H1 (cell line): ENCODE measurements around the gene RFLNA. TPM values are rescaled to one million over a fixed set of nuclear protein-coding genes. Genes with fewer than 3 reads are reported as not detected.

Experiments
- CTCF ChIA-PET: fragments of 300-600 bp; sonication (Branson Sonifier 250); formaldehyde crosslinking; loops from one replicate; lab custom pipeline; 2021; ENCODE audit not compliant: partially characterized antibody; lab: Charles Lee
- POLR2A ChIA-PET: fragments of 300-600 bp; sonication (Branson Sonifier 250); formaldehyde crosslinking; loops from one replicate; lab custom pipeline; 2021; ENCODE audit warnings: inconsistent platforms; ENCODE audit not compliant: partially characterized antibody; lab: Charles Lee
- DNase-seq, 2 experiments: peaks; one replicate each; pipeline versions ENCODE4 v3.0.0 to v3.0.0-alpha.2; 2010 to 2022; ENCODE audit warnings: low spot score in 2 of 2, low read depth in 1 of 2, mixed read lengths in 1 of 2
- FAIRE-seq: peaks from 2 replicates; lab custom pipeline; 2011; peaks lifted over from hg19 to GRCh38; lab: Jason Lieb, UNC
- H2AFZ ChIP-seq: 2 replicates; pipeline ENCODE4 v1.8.1; 2012; ENCODE audit warnings: low read length, inconsistent platforms
- H2AK5ac ChIP-seq: 2 replicates; pipeline ENCODE4 v1.6.1; 2013; ENCODE audit warnings: low read depth, low read length
- H2BK120ac ChIP-seq: replicated peaks from 2 replicates; pipeline ENCODE3; 2013; ENCODE audit warnings: low read depth, low read length, inconsistent platforms
- H2BK12ac ChIP-seq: 2 replicates; pipeline ENCODE4 v1.6.1; 2013; ENCODE audit warnings: low read depth, low read length
- H2BK15ac ChIP-seq: 2 replicates; pipeline ENCODE4 v1.6.1; 2013; ENCODE audit warnings: low read length
- H2BK20ac ChIP-seq: 2 replicates; pipeline ENCODE4 v1.6.1; 2013; ENCODE audit warnings: low read length
- H2BK5ac ChIP-seq: 2 replicates; pipeline ENCODE4 v1.6.1; 2013; ENCODE audit warnings: low read depth, low read length
- H3K14ac ChIP-seq: 2 replicates; pipeline ENCODE4 v1.6.1; 2013; ENCODE audit warnings: inconsistent platforms; ENCODE audit not compliant: insufficient read length
- H3K18ac ChIP-seq: 2 replicates; pipeline ENCODE4 v1.6.1; 2013; ENCODE audit warnings: low read length; ENCODE audit errors: extremely low read depth
- H3K23ac ChIP-seq: 2 replicates; pipeline ENCODE4 v1.6.1; 2013; ENCODE audit warnings: inconsistent platforms; ENCODE audit not compliant: insufficient read length
- H3K23me2 ChIP-seq: 2 replicates; pipeline ENCODE4 v1.6.1; 2013; ENCODE audit warnings: low read depth, low read length
- H3K27ac ChIP-seq: 2 replicates; pipeline ENCODE4 v1.6.1; 2011; ENCODE audit warnings: low read depth, low read length, inconsistent platforms
- H3K27me3 ChIP-seq, 4 experiments: replicated peaks in 1 of 4; 1 replicate in 1 of 4; 2 replicates in 3 of 4; pipeline versions ENCODE4 v1.6.1 to v1.8.1; 2011 to 2013; ENCODE audit warnings: low read length in 3 of 4, mild to moderate bottlenecking in 3 of 4, inconsistent platforms in 2 of 4, mixed read lengths in 2 of 4, moderate library complexity in 1 of 4; ENCODE audit not compliant: control insufficient read depth in 3 of 4, insufficient read depth in 3 of 4; ENCODE audit errors: extremely low read depth in 1 of 4
- H3K36me3 ChIP-seq, 4 experiments: 2 replicates each; pipeline versions ENCODE4 v1.6.1 to v1.8.1; 2011 to 2013; ENCODE audit warnings: mild to moderate bottlenecking in 4 of 4, low read length in 3 of 4, moderate library complexity in 2 of 4, control low read depth in 1 of 4, inconsistent platforms in 1 of 4; ENCODE audit not compliant: insufficient read depth in 4 of 4, control insufficient read depth in 2 of 4
- H3K4ac ChIP-seq: replicated peaks from 2 replicates; pipeline ENCODE3; 2013; ENCODE audit warnings: low read length, low read depth, mixed read lengths, inconsistent platforms; ENCODE audit not compliant: insufficient read length
- H3K4me1 ChIP-seq, 4 experiments: replicated peaks in 1 of 4; 1 replicate in 1 of 4; 2 replicates in 3 of 4; pipeline versions ENCODE4 v1.6.1 to v1.8.1; 2011 to 2013; ENCODE audit warnings: low read length in 3 of 4, inconsistent platforms in 2 of 4, mixed read lengths in 1 of 4; ENCODE audit not compliant: insufficient read depth in 4 of 4, control insufficient read depth in 3 of 4
- H3K4me2 ChIP-seq, 2 experiments: 2 replicates each; pipeline versions ENCODE4 v1.6.1 to v1.8.1; 2011 to 2013; ENCODE audit warnings: low read depth in 2 of 2, low read length in 2 of 2, control low read depth in 1 of 2, inconsistent platforms in 1 of 2, mild to moderate bottlenecking in 1 of 2; ENCODE audit not compliant: insufficient read depth in 1 of 2
- H3K4me3 ChIP-seq, 4 experiments: fragments of 200-600, 300-600 bp in 1 of 4; sonication (generic), shearing (Covaris generic), sonication (Bioruptor Twin) in 1 of 4; 2 replicates each; pipeline versions ENCODE4 v1.5.1 to v1.8.1; 2011 to 2016; ENCODE audit warnings: low read length in 4 of 4, low read depth in 3 of 4, control low read depth in 2 of 4, inconsistent platforms in 2 of 4, mild to moderate bottlenecking in 2 of 4, mixed read lengths in 1 of 4, moderate library complexity in 1 of 4; ENCODE audit not compliant: insufficient read depth in 2 of 4; ENCODE audit errors: extremely low read depth in 1 of 4
- H3K56ac ChIP-seq: replicated peaks from 2 replicates; pipeline ENCODE3; 2013; ENCODE audit warnings: low read depth, mild to moderate bottlenecking, mixed read lengths, low read length, inconsistent platforms; ENCODE audit not compliant: insufficient read length
- H3K79me1 ChIP-seq: 2 replicates; pipeline ENCODE4 v1.6.1; 2013; ENCODE audit warnings: low read depth, low read length, control low read depth
- H3K79me2 ChIP-seq, 2 experiments: 2 replicates each; pipeline versions ENCODE4 v1.6.1 to v1.8.1; 2012 to 2013; ENCODE audit warnings: low read length in 2 of 2, mild to moderate bottlenecking in 2 of 2, inconsistent platforms in 1 of 2; ENCODE audit not compliant: insufficient read depth in 2 of 2, control insufficient read depth in 1 of 2
- H3K9ac ChIP-seq, 4 experiments: replicated peaks in 1 of 4; 1 replicate in 1 of 4; 2 replicates in 3 of 4; pipeline versions ENCODE4 v1.6.1 to v1.8.1; 2011 to 2013; ENCODE audit warnings: low read depth in 3 of 4, low read length in 3 of 4, control low read depth in 2 of 4, mild to moderate bottlenecking in 2 of 4, moderate library complexity in 2 of 4, inconsistent platforms in 1 of 4; ENCODE audit errors: extremely low read depth in 1 of 4
- H3K9me3 ChIP-seq, 2 experiments: 2 replicates each; pipeline versions ENCODE4 v1.6.1 to v1.8.1; 2012 to 2013; ENCODE audit warnings: mild to moderate bottlenecking in 2 of 2, moderate library complexity in 2 of 2, control low read depth in 1 of 2, inconsistent platforms in 1 of 2, low read depth in 1 of 2, low read length in 1 of 2, mixed read lengths in 1 of 2; ENCODE audit not compliant: insufficient read depth in 2 of 2
- H4K20me1 ChIP-seq, 2 experiments: replicated peaks in 1 of 2; 2 replicates each; pipeline versions ENCODE3 to v1.8.1; 2011 to 2013; ENCODE audit warnings: inconsistent platforms in 2 of 2, low read length in 2 of 2, mild to moderate bottlenecking in 1 of 2; ENCODE audit not compliant: insufficient read depth in 2 of 2, control insufficient read depth in 1 of 2
- H4K5ac ChIP-seq: 2 replicates; pipeline ENCODE4 v1.6.1; 2013; ENCODE audit warnings: low read length, low read depth, mixed read lengths, inconsistent platforms; ENCODE audit not compliant: insufficient read length
- H4K8ac ChIP-seq: 2 replicates; pipeline ENCODE4 v1.8.0; 2013; ENCODE audit warnings: mild to moderate bottlenecking, moderate library complexity, low read length, inconsistent platforms; ENCODE audit not compliant: insufficient read depth; ENCODE audit errors: extremely low read depth
- H4K91ac ChIP-seq: replicated peaks from 2 replicates; pipeline ENCODE3; 2013; ENCODE audit warnings: low read length, mixed read lengths, inconsistent platforms; ENCODE audit not compliant: insufficient read length
- CBX5 ChIP-seq: fragments of 300-800, 300-1000 bp; sonication (generic); IDR thresholded peaks from 2 replicates; pipeline ENCODE4 v1.7.1; 2016; ENCODE audit warnings: antibody characterized with exemption, low read length, low read depth
- CBX8 ChIP-seq: fragments of 300-800, 300-1000 bp; sonication (generic); IDR thresholded peaks from 2 replicates; pipeline ENCODE4 v1.7.1; 2016; ENCODE audit warnings: low read depth, low read length, borderline replicate concordance
- GABPA ChIP-seq: IDR thresholded peaks from 2 replicates; pipeline ENCODE4 v1.6.1; 2011; ENCODE audit warnings: mild to moderate bottlenecking, low read length, moderate library complexity, borderline replicate concordance; ENCODE audit not compliant: insufficient read depth
- JUND ChIP-seq: IDR thresholded peaks from 2 replicates; pipeline ENCODE4 v1.6.1; 2011; ENCODE audit warnings: mild to moderate bottlenecking, improper control_type of control experiment, low read length
- NANOG ChIP-seq: IDR thresholded peaks from 2 replicates; pipeline ENCODE4 v1.6.1; 2011; ENCODE audit warnings: low read length, low read depth, mild to moderate bottlenecking, inconsistent platforms; ENCODE audit not compliant: insufficient read depth, poor library complexity, severe bottlenecking
- POLR2A ChIP-seq, 2 experiments: IDR thresholded peaks; 1 replicate in 1 of 2; 2 replicates in 1 of 2; pipeline ENCODE4 v1.6.1; 2011; ENCODE audit warnings: low read depth in 2 of 2, low read length in 2 of 2, mild to moderate bottlenecking in 2 of 2; ENCODE audit errors: control extremely low read depth in 1 of 2
- SIRT6 ChIP-seq: IDR thresholded peaks from one replicate; pipeline ENCODE4 v1.7.1; 2012; ENCODE audit warnings: low read length, inconsistent platforms
- TAF1 ChIP-seq: IDR thresholded peaks from 2 replicates; pipeline ENCODE4 v1.6.1; 2011; ENCODE audit warnings: mild to moderate bottlenecking, low read depth, low read length
- TCF12 ChIP-seq: IDR thresholded peaks from 2 replicates; pipeline ENCODE4 v1.6.1; 2011; ENCODE audit warnings: low read depth, mild to moderate bottlenecking, low read length
- WGBS, 2 experiments: shearing (Covaris generic) in 1 of 2; methylation state at CpG; one replicate each; pipeline versions ENCODE4 v1.1.6 to v1.1.7; 2013 to 2015; ENCODE audit warnings: low lambda C conversion rate in 2 of 2, mixed read lengths in 2 of 2, inconsistent platforms in 1 of 2, low coverage in 1 of 2, missing lambda C conversion rate in 1 of 2; ENCODE audit not compliant: insufficient replicate concordance in 2 of 2, insufficient coverage in 1 of 2, insufficient read length in 1 of 2; ENCODE audit errors: extremely low coverage in 1 of 2, missing lambda C conversion rate in 1 of 2; 5-methylcytosine and 5-hydroxymethylcytosine counted together
- polyA plus RNA-seq, 7 experiments: library from polyadenylated mRNA; depleted of rRNA in 3 of 7; stranded (reverse) in 5 of 7; unstranded in 2 of 7; fragments of >200 nt in 5 of 7; fragments of 200-250 nt in 2 of 7; gene quantifications; 1 replicate in 5 of 7; 2 replicates in 1 of 7; 4 replicates in 1 of 7; pipeline versions ENCODE4 v1.2.1 to v1.2.3, GENCODE V29; 2011 to 2013; ENCODE audit warnings: missing spikeins in 2 of 7, mixed read lengths in 2 of 7
- total RNA-seq: library from RNA; stranded (reverse); fragmentation: NEBNext Ultra II Directional; extraction: Animal tissue kit (Norgen Biotek cat#: 25700); gene quantifications from 2 replicates; pipeline ENCODE4 v1.2.1, GENCODE V29; 2021
- TF ChIP-seq, protein P1 (sequence below), 3 experiments: IDR thresholded peaks; 1 replicate in 2 of 3; 2 replicates in 1 of 3; pipeline versions ENCODE4 v1.5.1 to v1.6.1; 2011; ENCODE audit warnings: low read length in 3 of 3, mild to moderate bottlenecking in 3 of 3, inconsistent platforms in 2 of 3, low read depth in 1 of 3, moderate library complexity in 1 of 3; ENCODE audit not compliant: insufficient read depth in 1 of 3; ENCODE audit errors: control extremely low read depth in 1 of 3

Gene RFLNA
- total and polyA plus RNA-seq, 2 of the 8 experiments (the other 6 are each of a cell fraction or from before 2014, with no cell fraction given), result 6.4 to 6.6 TPM

- peaks cover 3 to 23% (median 16%) of the 10 kb centered on the region in 4 experiments for H3K4me1 ChIP-seq
- 0 out of 2 replicates have a peak, but pooled peaks cover 2% of the 10 kb centered on the region for H3K79me1 ChIP-seq
- H3K23ac ChIP-seq, result no peak overlapping the region
- H3K56ac ChIP-seq, result no peak overlapping the region
- H3K4ac ChIP-seq, result no peak overlapping the region
- H3K9ac ChIP-seq, result no peak overlapping the region; a peak in 1 of 7 replicates
- H3K27ac ChIP-seq, result no peak overlapping the region
- 0 out of 2 replicates have a peak overlapping the region, but pooled peaks have one; percentile 11 for H2BK20ac ChIP-seq
- H3K14ac ChIP-seq, result no peak overlapping the region
- no peak for TF ChIP-seq CBX5
- no peak for TF ChIP-seq TAF1
- TF ChIP-seq NANOG, result no peak
- TF ChIP-seq POLR2A (IDR thresholded peaks at IDR 0.05; ENCODE audit: control extremely low read depth in 1 of 2, low read depth in 2 of 2, low read length in 2 of 2), result no peak
- no peak for TF ChIP-seq GABPA
- TF ChIP-seq, protein P1, sequence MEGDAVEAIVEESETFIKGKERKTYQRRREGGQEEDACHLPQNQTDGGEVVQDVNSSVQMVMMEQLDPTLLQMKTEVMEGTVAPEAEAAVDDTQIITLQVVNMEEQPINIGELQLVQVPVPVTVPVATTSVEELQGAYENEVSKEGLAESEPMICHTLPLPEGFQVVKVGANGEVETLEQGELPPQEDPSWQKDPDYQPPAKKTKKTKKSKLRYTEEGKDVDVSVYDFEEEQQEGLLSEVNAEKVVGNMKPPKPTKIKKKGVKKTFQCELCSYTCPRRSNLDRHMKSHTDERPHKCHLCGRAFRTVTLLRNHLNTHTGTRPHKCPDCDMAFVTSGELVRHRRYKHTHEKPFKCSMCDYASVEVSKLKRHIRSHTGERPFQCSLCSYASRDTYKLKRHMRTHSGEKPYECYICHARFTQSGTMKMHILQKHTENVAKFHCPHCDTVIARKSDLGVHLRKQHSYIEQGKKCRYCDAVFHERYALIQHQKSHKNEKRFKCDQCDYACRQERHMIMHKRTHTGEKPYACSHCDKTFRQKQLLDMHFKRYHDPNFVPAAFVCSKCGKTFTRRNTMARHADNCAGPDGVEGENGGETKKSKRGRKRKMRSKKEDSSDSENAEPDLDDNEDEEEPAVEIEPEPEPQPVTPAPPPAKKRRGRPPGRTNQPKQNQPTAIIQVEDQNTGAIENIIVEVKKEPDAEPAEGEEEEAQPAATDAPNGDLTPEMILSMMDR (IDR thresholded peaks at IDR 0.05; ENCODE audit: control extremely low read depth in 1 of 3, insufficient read depth in 1 of 3, low read depth in 1 of 3, low read length in 3 of 3), result no peak
- TF ChIP-seq SIRT6, result no peak
- TF ChIP-seq CBX8, result no peak
- no peak for TF ChIP-seq TCF12
- TF ChIP-seq JUND, result no peak
- peaks cover 2% of the 10 kb centered on the region in 2 experiments for H4K20me1 ChIP-seq
- no peak overlapping the region for H4K5ac ChIP-seq
- no peak overlapping the region for H2BK120ac ChIP-seq
- no peak overlapping the region for H2BK15ac ChIP-seq
- no peak overlapping the region for H4K91ac ChIP-seq
- no peaks in the 10 kb centered on the region for H3K36me3 ChIP-seq
- ChIA-PET CTCF (interaction anchor here (0.5 to 1.6 kb wide), 8 partner anchors 17 to 655 kb away, joined by 3 to 4 read pairs (median 3); no protein-coding TSS in a partner anchor), POLR2A (interaction anchor here (0.8 to 1.8 kb wide), 4 partner anchors 10 to 475 kb away, joined by 3 to 5 read pairs (median 4); no protein-coding TSS in a partner anchor)
- H4K8ac ChIP-seq, result no peak overlapping the region
- no peak overlapping the region for H3K18ac ChIP-seq
- H2BK5ac ChIP-seq, result peak overlapping the region; percentile 5; the same call in 1 of the 2 replicates
- H2AK5ac ChIP-seq, result no peak overlapping the region
- 84% methylated on average over 9 of the region's 9 CpGs; no CpG with 5 or more reads in 1 of the 2 experiments for WGBS, 2 experiments
- no peaks in the 10 kb centered on the region for H3K9me3 ChIP-seq
- H3K23me2 ChIP-seq, result peaks cover 11% of the 10 kb centered on the region; the same call in 1 of the 2 replicates
- no peaks in the 10 kb centered on the region for H3K79me2 ChIP-seq
- peak overlapping the region in 1 of 2 experiments; percentile 78; a peak in 3 of 4 replicates for H3K4me2 ChIP-seq
- FAIRE-seq, result no peak
- no peak overlapping the region for H2BK12ac ChIP-seq
- no peak overlapping the region for H2AFZ ChIP-seq
- no peak for DNase-seq
- H3K4me3 ChIP-seq, result peak overlapping the region in 1 of 4 experiments; percentile 60; a peak in 2 of 8 replicates
- H3K27me3 ChIP-seq, result peaks cover 3 to 36% (median 23%) of the 10 kb centered on the region in 4 experiments; a peak in 6 of 7 replicates
Measured at GRCh38 chr12:124296916-124297351, 2.0 kb downstream of the RFLNA start.
